Right lobe of liver (tissue), 4 donors: ENCODE measurements around the gene EPHA2.

Experiments used
- POLR2A ChIP-seq: fragments of 450-650 bp; IDR thresholded peaks from one replicate; pipeline ENCODE4 v1.6.1; 2017; ENCODE audit warnings: antibody characterized with exemption, mild to moderate bottlenecking
- TF ChIP-seq, protein P1 (sequence below), 4 donors: fragments of 200-600 bp in 3 of 4; fragments of 450-650 bp in 1 of 4; IDR thresholded peaks; one replicate each; pipeline versions ENCODE4 v1.5.1 to v1.8.0; 2016 to 2022; ENCODE audit warnings: antibody characterized with exemption in 4 of 4, mild to moderate bottlenecking in 2 of 4
- donor health status: DM: no; HTN: no; CAD: no.
- donor health status: DM: no; HTN: no; CAD: no.
- donor health status: DM: no; HTN: yes; CAD: no.

DNA sequence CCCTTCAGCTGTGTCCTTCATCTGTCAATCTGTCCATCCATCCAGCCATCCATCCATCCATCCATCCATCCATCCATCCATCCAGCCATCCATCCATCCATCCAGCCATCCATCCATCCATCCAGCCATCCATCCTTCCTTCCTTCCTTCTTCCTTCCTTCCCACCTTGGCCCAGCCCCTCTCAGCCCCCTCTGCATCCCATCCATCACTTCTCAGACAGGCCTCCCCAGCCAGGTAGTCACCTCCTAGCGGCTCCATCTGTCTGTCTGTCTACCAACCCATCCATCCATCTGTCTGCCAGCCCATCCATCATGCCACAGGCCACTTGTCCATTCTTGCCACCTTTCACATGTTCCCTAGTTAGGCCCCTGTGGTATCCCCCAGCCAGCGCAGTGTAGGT lies 10.2 kb upstream of the EPHA2 start:
- TF ChIP-seq, protein P1, sequence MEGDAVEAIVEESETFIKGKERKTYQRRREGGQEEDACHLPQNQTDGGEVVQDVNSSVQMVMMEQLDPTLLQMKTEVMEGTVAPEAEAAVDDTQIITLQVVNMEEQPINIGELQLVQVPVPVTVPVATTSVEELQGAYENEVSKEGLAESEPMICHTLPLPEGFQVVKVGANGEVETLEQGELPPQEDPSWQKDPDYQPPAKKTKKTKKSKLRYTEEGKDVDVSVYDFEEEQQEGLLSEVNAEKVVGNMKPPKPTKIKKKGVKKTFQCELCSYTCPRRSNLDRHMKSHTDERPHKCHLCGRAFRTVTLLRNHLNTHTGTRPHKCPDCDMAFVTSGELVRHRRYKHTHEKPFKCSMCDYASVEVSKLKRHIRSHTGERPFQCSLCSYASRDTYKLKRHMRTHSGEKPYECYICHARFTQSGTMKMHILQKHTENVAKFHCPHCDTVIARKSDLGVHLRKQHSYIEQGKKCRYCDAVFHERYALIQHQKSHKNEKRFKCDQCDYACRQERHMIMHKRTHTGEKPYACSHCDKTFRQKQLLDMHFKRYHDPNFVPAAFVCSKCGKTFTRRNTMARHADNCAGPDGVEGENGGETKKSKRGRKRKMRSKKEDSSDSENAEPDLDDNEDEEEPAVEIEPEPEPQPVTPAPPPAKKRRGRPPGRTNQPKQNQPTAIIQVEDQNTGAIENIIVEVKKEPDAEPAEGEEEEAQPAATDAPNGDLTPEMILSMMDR (IDR thresholded peaks at IDR 0.05): no peak
- TF ChIP-seq POLR2A: no peak
